GM13976 (cell line): ENCODE measurements around the gene JKAMP.

Source experiments
- DNase-seq: peaks from one replicate; pipeline ENCODE4 v3.0.0; 2012; ENCODE audit warnings: low spot score
- CTCF ChIP-seq: IDR thresholded peaks from 2 replicates; pipeline ENCODE4 v1.5.1; 2012; ENCODE audit warnings: borderline replicate concordance, mild to moderate bottlenecking; ENCODE audit not compliant: insufficient read depth; ENCODE audit errors: extremely low read depth, missing control alignments, control extremely low read depth
- in situ Hi-C: fragments of 300-500 bp; cut with MboI; formaldehyde crosslinking; loops from one replicate; pipeline ENCODE4 v1.12.0; 2022; ENCODE audit warnings: low sequenced_read_pairs, mixed read lengths, inconsistent platforms; ENCODE audit not compliant: unreplicated experiment

Gene JKAMP

GRCh38 chr14:59463787-59464485 lies 20.4 kb upstream of the JKAMP start:
- TF ChIP-seq CTCF: no peak
- in situ Hi-C loops: no loop called here

GRCh38 chr14:59464486-59465315 lies 19.6 kb upstream of the JKAMP start:
- TF ChIP-seq CTCF: no peak
- in situ Hi-C loops: no loop called here
- peak; percentile 81 for DNase-seq

More at GRCh38 chr14:59463787-59464485, 20.4 kb upstream of the JKAMP start:
- DNase-seq: peak; percentile 70

- DNase-seq: no peak
- in situ Hi-C loops: no loop called here
- TF ChIP-seq CTCF: no peak
Observed at GRCh38 chr14:59465316-59466135, 18.8 kb upstream of the JKAMP start, which contains the start of gene GPR135. Gene GPR135 (minus strand): TSS chr14:59465380. CDS start chr14:59465226, 154 bp downstream.

DNA sequence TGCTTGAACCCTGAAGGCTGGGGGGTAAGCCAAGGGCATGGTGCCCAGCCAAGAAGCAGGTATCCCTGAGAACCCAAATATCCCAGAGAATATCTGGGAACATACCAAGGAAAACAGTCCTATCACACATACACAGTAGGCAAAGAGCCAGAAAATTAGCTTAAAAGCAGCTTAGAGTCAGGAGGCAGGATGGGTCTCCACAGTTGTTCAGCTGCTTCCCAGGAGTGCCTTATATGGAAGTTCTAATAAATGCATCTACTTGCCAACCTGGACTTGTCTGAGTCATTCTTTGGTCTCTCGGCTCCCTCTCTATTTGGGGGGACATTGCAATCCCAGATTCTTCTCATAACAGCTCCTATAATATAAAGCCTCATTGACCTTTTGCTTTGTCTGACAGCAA lies 10.1 kb upstream of the JKAMP start:
- in situ Hi-C loops: no loop called here
- no peak for TF ChIP-seq CTCF
- no peak for DNase-seq

- DNase-seq: no peak
- in situ Hi-C loops: no loop called here
- no peak for TF ChIP-seq CTCF
Observed at GRCh38 chr14:59475709-59476108, 8.6 kb upstream of the JKAMP start.

DNA sequence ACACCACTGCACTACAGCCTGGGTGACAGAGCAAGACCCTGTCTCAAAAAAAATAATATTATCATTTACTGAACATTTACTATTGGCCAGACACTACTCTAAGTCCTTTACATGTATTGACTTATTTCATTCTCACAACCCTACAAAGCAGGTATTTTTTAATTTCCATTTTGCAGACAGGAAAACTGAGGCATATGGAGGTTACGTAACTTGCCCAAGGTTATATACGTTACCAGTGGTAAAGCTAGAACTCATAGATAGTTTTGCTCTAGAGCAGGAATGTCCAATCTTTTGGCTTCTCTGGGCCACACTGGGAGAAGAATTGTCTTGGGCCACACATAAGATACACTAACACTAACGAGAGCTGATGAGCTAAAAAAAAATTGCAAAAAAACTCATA lies 5.8 kb upstream of the JKAMP start:
- TF ChIP-seq CTCF: no peak
- no peak for DNase-seq
- in situ Hi-C loops: no loop called here
